ENCODE data around the gene BMAL1.
"Not testable (repeated sequence)": the region's sequence is repeated elsewhere in the genome, so short reads cannot be mapped to it uniquely, and the experiment has no call there.

BMAL1 gene

GRCh38 chr11:13277768-13278608 is at the start of gene BMAL1:
BMAL1 (plus strand) TSS chr11:13277790; CDS start chr11:13354309, 76,519 bp downstream.
- DNase-seq = no peak

GRCh38 chr11:13228572-13228971 is 49.0 kb upstream of the BMAL1 start:
- DNase-seq = no peak

GRCh38 chr11:13229136-13229535 is 48.5 kb upstream of the BMAL1 start:
- DNase-seq = no peak

- no peak for DNase-seq
Measured at GRCh38 chr11:13229711-13230318, 47.8 kb upstream of the BMAL1 start.

GRCh38 chr11:13233173-13233745 is 44.3 kb upstream of the BMAL1 start:
- no peak for DNase-seq

GRCh38 chr11:13235895-13236294 is 41.7 kb upstream of the BMAL1 start:
- no peak for DNase-seq

GRCh38 chr11:13236626-13237025 is 41.0 kb upstream of the BMAL1 start:
- no peak for DNase-seq

GRCh38 chr11:13237761-13238160 is 39.8 kb upstream of the BMAL1 start:
- no peak for DNase-seq

GRCh38 chr11:13238879-13239514 is 38.6 kb upstream of the BMAL1 start:
- DNase-seq = no peak

GRCh38 chr11:13242564-13242963 is 35.0 kb upstream of the BMAL1 start:
- DNase-seq = no peak

- DNase-seq = no peak
Measured at GRCh38 chr11:13247606-13248296, 29.8 kb upstream of the BMAL1 start.

GRCh38 chr11:13249177-13249576 is 28.4 kb upstream of the BMAL1 start:
- DNase-seq = no peak

GRCh38 chr11:13249992-13250391 is 27.6 kb upstream of the BMAL1 start:
- no peak for DNase-seq

GRCh38 chr11:13251966-13252365 is 25.6 kb upstream of the BMAL1 start:
- no peak for DNase-seq

GRCh38 chr11:13252438-13252837 is 25.2 kb upstream of the BMAL1 start:
- DNase-seq = no peak

GRCh38 chr11:13256216-13256615 is 21.4 kb upstream of the BMAL1 start:
- DNase-seq = no peak

GRCh38 chr11:13258061-13258460 is 19.5 kb upstream of the BMAL1 start:
- DNase-seq = not testable (repeated sequence)

GRCh38 chr11:13258855-13259254 is 18.7 kb upstream of the BMAL1 start:
- no peak for DNase-seq

GRCh38 chr11:13259374-13259773 is 18.2 kb upstream of the BMAL1 start:
- DNase-seq = no peak

GRCh38 chr11:13260201-13260962 is 17.2 kb upstream of the BMAL1 start:
- no peak for DNase-seq

- no peak for DNase-seq
Measured at GRCh38 chr11:13260963-13261588, 16.5 kb upstream of the BMAL1 start.

- DNase-seq = no peak
Measured at GRCh38 chr11:13261591-13262061, 16.0 kb upstream of the BMAL1 start.

Measured in NCI-H1048 (cell line).